BJ (cell line): ENCODE data around the gene HPCAL1. TPM values are rescaled to one million over a fixed set of nuclear protein-coding genes. Genes with fewer than 3 reads are reported as not detected.

Source experiments
- CTCF ChIA-PET: fragments of 350-600 bp; formaldehyde crosslinking; extraction: SDS; loops from one replicate; lab custom pipeline; 2021; ENCODE audit warnings: antibody characterized with exemption, inconsistent platforms; lab: Yijun Ruan, JAX
- POLR2A ChIA-PET: fragments of 300-600 bp; sonication (Branson Sonifier 250); formaldehyde crosslinking; extraction: SDS; loops from one replicate; lab custom pipeline; 2021; ENCODE audit warnings: antibody characterized with exemption; lab: Charles Lee
- DNase-seq: peaks from one replicate; pipeline ENCODE4 v3.0.0-alpha.2; 2011; ENCODE audit warnings: low read depth
- H3K27me3 ChIP-seq: 2 replicates; pipeline ENCODE4 v1.6.0; 2011; ENCODE audit warnings: low read length; ENCODE audit not compliant: control insufficient read depth, insufficient read depth
- H3K36me3 ChIP-seq: 2 replicates; pipeline ENCODE4 v1.5.1; 2011; ENCODE audit warnings: low read length; ENCODE audit not compliant: control insufficient read depth, insufficient read depth
- H3K4me3 ChIP-seq: 2 replicates; pipeline ENCODE4 v1.5.1; 2011; ENCODE audit warnings: low read depth, mild to moderate bottlenecking, control low read depth, low read length
- polyA plus RNA-seq: library from polyadenylated mRNA; depleted of rRNA; stranded (reverse); fragments of >200 nt; gene quantifications from 2 replicates; pipeline ENCODE4 v1.2.3, GENCODE V29; 2011
- TF ChIP-seq, protein P1 (sequence below): IDR thresholded peaks from 2 replicates; pipeline ENCODE4 v1.5.1; 2011; ENCODE audit warnings: low read depth, mild to moderate bottlenecking, control low read depth, inconsistent platforms, low read length, moderate library complexity; ENCODE audit not compliant: insufficient read depth

Gene HPCAL1
- polyA plus RNA-seq, 1 experiment, result 17.6 TPM

DNA sequence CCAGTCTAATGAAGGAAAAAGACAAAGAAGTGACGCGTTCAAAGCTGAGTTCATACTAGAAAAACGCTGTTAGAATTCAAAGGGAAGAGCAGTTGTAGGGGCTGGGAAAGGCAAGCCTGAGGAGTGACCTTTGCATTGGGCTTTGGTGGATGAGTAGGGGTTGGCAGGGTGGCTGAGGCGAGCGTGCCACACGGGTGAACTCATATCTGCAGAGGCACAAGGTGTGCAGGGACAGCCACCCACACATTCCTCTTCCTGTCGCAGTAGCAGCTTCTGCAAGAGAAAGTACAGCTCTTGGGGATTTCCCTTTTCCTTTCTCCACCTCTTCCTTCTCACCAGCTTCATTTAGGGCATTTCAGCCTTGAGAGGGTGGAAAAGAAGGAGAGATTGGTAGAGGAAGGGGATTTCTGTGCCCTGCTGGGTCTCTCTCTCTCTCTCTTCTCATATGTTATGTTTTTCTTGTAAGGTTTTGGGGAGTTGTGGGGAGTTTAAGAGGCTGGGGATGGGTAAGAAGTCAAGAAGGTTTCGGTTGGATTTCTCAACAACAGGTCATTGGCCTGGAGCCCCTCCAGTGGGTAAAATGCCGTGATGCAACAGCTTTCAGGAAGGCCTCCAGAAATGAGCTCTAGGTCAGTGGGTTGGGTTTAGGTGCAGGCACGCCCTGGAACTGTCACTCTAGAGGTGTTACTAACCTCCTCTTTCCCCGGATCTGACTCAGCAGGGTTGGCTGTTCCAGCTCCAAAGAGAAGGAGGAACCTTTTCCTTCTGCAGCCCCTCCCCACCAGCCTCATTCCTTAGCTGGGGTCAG, 105.3 kb downstream of the HPCAL1 start:
- no peaks in the 10 kb centered on the region for H3K36me3 ChIP-seq
- ChIA-PET POLR2A (no interaction called here), CTCF (interaction anchor here (0.6 to 8.1 kb wide), 30 partner anchors 10 to 485 kb away, joined by 3 to 136 read pairs (median 6); partner anchors contain the start of genes CYS1, HPCAL1, ODC1 and RRM2)
- no peaks in the 10 kb centered on the region for H3K27me3 ChIP-seq
- no peak for DNase-seq
- no peak overlapping the region for H3K4me3 ChIP-seq
- TF ChIP-seq, protein P1, sequence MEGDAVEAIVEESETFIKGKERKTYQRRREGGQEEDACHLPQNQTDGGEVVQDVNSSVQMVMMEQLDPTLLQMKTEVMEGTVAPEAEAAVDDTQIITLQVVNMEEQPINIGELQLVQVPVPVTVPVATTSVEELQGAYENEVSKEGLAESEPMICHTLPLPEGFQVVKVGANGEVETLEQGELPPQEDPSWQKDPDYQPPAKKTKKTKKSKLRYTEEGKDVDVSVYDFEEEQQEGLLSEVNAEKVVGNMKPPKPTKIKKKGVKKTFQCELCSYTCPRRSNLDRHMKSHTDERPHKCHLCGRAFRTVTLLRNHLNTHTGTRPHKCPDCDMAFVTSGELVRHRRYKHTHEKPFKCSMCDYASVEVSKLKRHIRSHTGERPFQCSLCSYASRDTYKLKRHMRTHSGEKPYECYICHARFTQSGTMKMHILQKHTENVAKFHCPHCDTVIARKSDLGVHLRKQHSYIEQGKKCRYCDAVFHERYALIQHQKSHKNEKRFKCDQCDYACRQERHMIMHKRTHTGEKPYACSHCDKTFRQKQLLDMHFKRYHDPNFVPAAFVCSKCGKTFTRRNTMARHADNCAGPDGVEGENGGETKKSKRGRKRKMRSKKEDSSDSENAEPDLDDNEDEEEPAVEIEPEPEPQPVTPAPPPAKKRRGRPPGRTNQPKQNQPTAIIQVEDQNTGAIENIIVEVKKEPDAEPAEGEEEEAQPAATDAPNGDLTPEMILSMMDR, result no peak

DNA sequence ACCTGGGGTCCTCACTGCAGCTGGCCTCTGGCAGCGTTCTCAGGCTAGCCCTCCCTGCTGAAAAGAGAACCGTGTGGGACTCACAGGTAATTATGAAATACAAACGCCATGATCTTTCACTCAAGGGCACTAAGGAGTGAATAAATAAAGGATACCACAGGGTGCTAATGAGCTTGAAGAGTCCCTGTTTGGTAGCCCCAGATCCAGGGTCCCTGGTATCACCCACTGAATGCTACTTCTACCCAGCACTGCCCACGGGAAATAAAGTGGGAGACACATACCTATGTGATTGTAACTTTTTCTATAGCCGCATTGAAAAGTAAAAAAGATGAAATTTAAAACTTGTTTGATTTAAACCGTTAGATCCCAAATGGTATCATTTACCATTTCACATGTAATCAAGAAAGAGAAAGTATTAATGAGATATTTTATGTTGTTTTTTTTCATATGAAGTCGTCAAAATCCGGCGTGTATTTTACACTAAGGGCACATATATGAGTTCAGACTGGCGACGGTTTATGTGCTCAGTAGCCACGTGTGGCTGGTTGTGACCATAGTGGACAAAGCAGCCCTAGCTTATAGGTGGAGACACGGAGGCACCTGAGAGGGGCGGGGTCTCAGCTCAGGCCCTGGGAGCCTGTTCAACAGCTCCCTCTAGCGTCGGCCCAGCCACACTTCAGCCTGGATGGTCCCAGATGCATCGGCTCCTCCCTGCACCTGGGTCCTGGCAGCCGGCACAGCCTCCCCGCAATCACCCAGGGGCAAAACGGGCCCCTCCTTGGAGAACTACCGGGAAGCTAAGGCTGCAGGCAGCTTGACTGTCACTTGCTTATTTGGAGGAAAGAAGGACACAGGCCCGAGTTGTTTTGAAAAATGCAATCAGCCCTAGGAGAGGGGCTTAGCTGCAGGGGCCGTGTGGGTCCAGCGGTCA, 106.2 kb downstream of the HPCAL1 start:
- TF ChIP-seq, protein P1, result peak; percentile 98
- POLR2A ChIA-PET, result no interaction called here
- H3K27me3 ChIP-seq, result no peaks in the 10 kb centered on the region
- H3K4me3 ChIP-seq, result no peak overlapping the region
- CTCF ChIA-PET, result interaction anchor here (0.6 to 8.1 kb wide), 53 partner anchors 10 to 597 kb away, joined by 3 to 136 read pairs (median 4); partner anchors contain the start of genes CYS1, HPCAL1, ODC1 and RRM2
- no peak for DNase-seq
- no peaks in the 10 kb centered on the region for H3K36me3 ChIP-seq

DNA sequence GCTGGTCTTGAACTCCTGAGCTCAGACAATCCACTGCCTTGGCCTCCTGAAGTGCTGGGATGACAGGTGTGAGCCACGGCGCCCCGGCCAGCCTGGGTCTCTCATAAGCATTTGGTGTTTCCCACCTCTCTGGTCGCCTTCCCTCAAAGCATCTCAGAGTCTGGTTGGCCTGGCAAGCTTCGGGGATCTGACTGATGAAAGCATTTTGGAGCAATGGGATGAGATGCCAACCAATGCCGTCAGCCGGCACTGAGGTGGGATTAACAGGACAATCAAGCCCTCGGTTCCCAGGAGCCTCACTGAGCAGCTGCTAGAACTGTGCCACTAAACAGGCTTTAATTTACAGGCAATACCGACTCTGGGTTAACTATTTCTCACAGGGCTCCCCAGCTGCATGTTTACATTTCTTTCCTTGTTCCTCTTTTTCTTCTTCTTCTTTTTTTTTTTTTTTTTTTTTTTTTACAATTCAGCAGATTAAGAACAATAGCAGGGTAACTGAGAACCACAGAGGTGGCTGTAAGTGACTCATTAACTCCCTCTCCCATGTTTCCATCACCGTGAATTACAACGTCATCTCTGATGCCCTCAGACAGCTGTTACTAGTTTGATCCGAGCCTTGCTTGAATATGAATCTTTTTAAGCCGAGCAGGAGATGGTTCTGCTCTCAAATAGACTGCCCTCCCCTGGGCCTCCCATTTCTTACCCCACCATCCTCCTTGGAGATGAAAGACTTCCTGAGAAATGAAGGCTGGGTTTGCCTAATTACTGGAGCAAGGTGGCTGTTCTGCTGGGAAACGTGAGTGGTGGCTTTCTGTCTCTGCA, 107.5 kb downstream of the HPCAL1 start:
- Histone ChIP-seq H3K36me3 (no peaks in the 10 kb centered on the region), H3K4me3 (no peak overlapping the region), H3K27me3 (no peaks in the 10 kb centered on the region)
- DNase-seq, result no peak
- ChIA-PET CTCF (interaction anchor here (0.6 to 8.1 kb wide), 31 partner anchors 8 to 338 kb away, joined by 3 to 136 read pairs (median 6); partner anchors contain the start of genes CYS1, HPCAL1 and RRM2), POLR2A (interaction anchor here (0.6 kb wide), 1 partner anchor 354 kb away, joined by 3 read pairs; no protein-coding TSS in a partner anchor)
- TF ChIP-seq, protein P1, result no peak

DNA sequence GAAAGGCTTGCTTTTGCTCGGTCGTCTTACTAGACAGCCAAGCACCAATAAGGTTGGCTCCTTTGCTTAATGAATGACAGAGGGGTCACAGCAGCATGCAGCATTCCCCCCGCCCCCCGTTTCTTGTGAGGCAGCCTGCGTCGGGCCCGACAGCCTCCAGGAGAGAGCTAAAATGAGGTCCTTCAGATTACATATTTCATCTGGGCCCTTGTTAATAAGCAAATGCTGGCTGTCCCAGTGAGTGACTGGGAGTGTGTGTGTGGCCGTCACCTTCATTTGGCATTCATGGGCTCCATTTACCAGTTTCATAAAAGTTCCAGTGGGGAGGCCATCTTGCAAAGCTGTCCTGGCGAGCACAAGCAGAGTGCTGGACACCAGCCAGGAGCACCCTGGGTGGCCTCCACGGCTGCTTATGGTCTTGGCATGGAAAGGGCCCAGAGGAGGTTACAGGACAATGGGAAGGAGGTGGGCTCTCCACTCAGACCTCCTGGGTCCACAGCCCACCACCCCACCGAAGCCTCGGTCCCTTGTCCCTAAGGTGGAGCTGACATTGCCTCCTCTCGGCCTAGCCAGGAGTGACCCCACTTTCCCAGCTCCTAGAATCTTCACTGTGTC, 108.2 kb downstream of the HPCAL1 start:
- POLR2A ChIA-PET, result no interaction called here
- no peaks in the 10 kb centered on the region for H3K36me3 ChIP-seq
- no peaks in the 10 kb centered on the region for H3K27me3 ChIP-seq
- no peak overlapping the region for H3K4me3 ChIP-seq
- TF ChIP-seq, protein P1, result no peak
- CTCF ChIA-PET, result interaction anchor here (0.9 to 8.1 kb wide), 5 partner anchors 9 to 338 kb away, joined by 3 to 136 read pairs (median 16); partner anchors contain the start of gene RRM2
- DNase-seq, result no peak
